Right ventricle myocardium superior (tissue), 1 donor: Measurements from ENCODE around the gene MTMR12. TPM values are rescaled to one million over a fixed set of nuclear protein-coding genes. Genes with fewer than 3 reads are reported as not detected.

Experiments
- ATAC-seq: fragments of 200-7000 bp; cut with Tn5 transposase; one replicate; pipeline ENCODE4 v1.9.1; 2020; ENCODE audit warnings: mild to moderate bottlenecking; ENCODE audit not compliant: poor library complexity
- DNase-seq: peaks from one replicate; pipeline ENCODE4 v3.0.0-alpha.2; 2020
- intact Hi-C: fragments of 100-400 bp; cut with DNase I; formaldehyde crosslinking; loops from one replicate; pipeline ENCODE4 v1.11.2; 2022
- long read RNA-seq: library from polyadenylated mRNA; unstranded; transcript quantifications from one replicate; pipeline ENCODE4 v2.0.0, GENCODE V29; 2021
- total RNA-seq: library from RNA; stranded (reverse); fragmentation: NEBNext Ultra II Directional; extraction: Animal tissue kit (Norgen Biotek cat#: 25700); gene quantifications from one replicate; pipeline ENCODE4 v1.2.1, GENCODE V29; 2021
- donor health status: DM: no; HTN: yes; CAD: no; lungs with severe emphysema.

MTMR12 gene, protein sequence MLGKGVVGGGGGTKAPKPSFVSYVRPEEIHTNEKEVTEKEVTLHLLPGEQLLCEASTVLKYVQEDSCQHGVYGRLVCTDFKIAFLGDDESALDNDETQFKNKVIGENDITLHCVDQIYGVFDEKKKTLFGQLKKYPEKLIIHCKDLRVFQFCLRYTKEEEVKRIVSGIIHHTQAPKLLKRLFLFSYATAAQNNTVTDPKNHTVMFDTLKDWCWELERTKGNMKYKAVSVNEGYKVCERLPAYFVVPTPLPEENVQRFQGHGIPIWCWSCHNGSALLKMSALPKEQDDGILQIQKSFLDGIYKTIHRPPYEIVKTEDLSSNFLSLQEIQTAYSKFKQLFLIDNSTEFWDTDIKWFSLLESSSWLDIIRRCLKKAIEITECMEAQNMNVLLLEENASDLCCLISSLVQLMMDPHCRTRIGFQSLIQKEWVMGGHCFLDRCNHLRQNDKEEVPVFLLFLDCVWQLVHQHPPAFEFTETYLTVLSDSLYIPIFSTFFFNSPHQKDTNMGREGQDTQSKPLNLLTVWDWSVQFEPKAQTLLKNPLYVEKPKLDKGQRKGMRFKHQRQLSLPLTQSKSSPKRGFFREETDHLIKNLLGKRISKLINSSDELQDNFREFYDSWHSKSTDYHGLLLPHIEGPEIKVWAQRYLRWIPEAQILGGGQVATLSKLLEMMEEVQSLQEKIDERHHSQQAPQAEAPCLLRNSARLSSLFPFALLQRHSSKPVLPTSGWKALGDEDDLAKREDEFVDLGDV
- 14.6 TPM for total RNA-seq
- long read RNA-seq, full-length matches to known transcripts, result 2 of 31 reads
- long read RNA-seq, partial matches to known transcripts, result 2 of 31 reads
- long read RNA-seq, other reads (novel, unspliced or antisense), result 27 of 31 reads

DNA sequence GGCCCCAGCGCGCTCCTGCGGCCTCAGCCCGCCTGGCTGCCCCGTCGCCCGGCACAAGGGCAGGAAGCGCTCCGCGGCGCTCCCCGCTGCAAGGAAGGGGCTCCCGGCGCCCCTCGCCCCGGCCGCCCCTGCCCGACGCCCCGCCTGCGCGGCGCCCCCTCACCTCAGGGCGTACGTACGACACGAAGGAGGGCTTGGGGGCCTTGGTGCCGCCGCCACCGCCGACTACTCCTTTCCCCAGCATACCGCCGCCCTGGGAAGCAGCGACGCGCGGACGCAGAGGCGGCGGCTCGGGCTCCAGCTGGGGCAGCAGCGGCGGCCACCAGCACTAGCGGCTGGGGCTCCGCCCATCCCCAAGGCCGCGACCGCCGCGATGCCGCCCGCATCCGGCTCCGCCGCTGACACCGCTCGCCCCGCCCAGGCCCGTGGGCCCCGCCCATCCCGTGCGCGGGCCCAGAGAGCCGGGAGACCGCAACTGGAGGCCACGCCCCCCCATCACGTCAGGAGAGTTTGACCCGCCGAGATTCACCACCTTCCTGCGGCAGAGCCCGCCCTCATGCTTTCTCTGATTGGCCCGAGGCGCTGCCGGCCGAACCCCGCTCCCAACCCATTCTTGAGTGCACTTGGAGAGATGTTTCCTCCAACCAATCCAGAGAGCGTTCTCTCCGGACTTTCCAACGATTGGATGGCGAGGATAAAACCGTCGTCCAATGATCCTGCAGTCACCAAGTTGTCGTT, at the start of gene MTMR12:
MTMR12 (minus strand) TSS at position 345 of the 738 bp plus-strand sequence; CDS start at position 244, 101 bp downstream.
- peak; percentile 100 for DNase-seq
- ATAC-seq, result peak; percentile 98
- intact Hi-C loops, result loop anchor here (5.0 kb wide), 1 partner anchor 80 kb away; no protein-coding TSS in a partner anchor

DNA sequence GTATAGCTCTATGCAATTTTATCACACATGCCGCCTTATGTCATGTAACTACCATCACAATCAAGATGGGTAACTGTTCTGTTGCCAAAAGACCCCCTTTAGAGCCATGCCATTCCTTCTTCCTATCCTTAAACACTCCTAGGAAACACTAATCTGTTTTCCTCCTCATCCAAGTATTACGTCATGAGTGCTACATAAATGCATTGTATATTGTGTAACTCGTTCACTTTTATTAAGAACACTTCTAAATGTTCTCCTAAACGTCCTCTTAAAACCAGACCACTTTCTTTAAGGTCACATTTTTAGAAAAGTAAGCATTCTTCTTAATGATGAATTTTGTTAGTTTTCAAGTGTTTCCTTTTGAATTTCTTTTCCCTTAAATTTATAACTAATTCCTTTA, 49.8 kb upstream of the MTMR12 start:
- ATAC-seq (no peak), DNase-seq (no peak)
- intact Hi-C loops, result no loop called here

DNA sequence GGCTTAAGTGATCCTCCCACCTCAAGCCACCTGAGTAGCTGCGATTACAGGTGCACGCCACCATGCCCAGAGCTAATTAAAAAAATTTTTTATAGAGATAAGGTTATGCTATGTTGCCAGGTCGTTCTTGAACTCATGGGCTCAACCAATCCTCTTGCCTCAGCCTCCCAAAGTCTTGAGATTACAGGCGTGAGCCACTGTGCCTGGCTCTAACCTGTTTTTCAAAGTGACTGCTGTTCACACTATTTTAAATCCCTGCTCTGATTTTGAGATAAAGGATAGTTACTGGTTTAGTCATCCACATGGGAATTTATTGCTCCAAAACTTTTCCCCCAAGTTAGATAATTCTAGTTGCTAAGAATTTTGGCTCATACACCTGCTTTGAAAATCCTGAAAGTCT, 48.2 kb upstream of the MTMR12 start:
- intact Hi-C loops, result no loop called here
- ATAC-seq (no peak), DNase-seq (no peak)

DNA sequence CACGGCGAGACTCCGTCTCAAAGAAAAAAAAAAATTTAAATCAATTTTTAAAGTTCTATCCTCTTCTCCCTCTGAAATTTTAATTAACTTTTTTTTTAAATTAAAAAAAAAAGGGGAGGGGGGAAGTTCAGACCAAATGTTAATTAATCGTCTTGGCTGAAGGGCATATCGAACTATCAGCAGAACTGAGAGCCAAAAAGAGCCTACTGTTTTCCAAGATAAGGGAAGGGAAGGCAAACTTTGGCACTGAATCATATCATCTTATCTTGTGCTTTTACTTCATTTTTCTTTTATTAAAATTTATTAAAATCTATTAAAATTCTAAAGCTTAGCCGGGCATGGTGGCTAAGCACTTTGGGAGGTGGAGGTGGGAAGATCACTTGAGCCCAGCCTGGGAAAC, 45.9 kb upstream of the MTMR12 start:
- DNase-seq (no peak), ATAC-seq (no peak)
- intact Hi-C loops, result no loop called here

DNA sequence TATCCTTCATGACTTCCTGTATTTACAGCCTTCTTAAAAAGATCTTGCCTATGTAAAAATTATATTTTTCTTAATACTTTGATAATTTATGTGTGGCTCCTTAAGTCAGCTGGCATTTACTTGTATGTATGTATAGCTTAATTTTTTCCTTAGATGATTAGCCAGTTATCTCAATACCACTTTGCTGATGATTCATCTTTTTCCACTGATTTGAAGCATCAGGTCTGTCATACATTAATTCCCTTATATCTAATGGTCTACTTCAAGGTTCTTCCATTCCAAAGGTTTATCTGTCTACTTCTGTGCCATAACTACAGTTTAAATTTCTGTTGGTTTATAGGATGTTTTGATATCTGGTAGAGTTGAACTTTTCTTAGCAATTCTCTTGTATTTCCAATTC, 44.9 kb upstream of the MTMR12 start:
- no peak for DNase-seq
- no peak for ATAC-seq
- intact Hi-C loops, result no loop called here

DNA sequence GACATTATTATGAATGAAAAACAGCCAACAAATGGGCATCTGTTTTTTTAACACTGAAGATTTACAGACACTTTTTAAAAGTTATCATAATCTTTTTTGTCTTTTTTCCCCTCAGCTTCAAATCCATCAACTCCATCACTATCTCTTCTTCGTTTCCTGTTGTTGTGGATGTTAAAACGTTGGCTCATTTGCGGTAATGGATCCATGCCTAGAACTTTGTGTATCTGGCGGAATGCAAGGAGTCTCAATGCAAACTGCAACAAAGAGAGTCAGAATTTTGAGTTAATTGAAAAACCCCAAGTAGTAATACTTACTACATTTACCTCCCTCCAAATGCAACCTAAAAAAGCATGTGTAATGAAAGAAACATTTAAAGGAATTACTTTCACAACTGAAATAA, 42.9 kb upstream of the MTMR12 start:
- DNase-seq (no peak), ATAC-seq (peak; percentile 51)
- intact Hi-C loops, result no loop called here

DNA sequence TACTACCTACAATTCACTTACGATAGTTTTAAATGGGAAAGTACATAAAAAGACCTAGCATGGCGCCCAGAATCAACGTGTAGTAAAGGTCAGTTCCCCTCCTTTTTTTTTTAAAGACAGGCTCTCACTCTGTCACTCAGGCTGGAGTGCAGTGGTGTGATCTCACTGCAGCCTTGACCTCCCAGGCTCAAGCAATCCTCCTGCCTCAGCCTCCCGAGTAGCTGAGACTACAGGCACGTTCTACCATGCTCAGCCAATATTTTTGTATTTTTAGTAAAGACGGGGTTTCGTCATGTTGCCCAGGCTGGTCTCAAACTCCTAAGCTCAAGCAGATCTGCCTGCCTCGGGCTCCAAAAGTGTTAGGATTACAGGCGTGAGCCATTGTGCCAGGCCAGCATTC, 40.7 kb upstream of the MTMR12 start:
- no peak for DNase-seq
- intact Hi-C loops, result no loop called here
- ATAC-seq, result no peak

DNA sequence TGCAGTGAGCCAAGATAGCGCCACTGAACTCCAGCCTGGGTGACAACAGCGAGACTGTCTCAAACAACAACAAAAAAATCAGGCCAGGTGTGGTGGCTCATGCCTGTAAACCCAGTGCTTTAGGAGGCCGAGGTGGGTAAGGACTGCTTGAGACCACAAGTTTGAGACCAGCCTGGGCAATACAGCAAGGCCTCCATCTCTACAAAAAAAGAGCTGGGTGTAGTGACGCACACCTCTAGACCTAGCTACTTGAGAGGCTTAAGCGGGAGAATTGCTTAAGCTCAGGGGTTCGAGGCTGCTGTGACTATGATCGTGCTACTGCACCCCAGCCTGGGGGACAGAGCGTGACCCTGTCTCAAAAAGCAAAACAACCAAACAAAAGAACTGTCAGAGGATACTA, 39.9 kb upstream of the MTMR12 start:
- intact Hi-C loops, result no loop called here
- ATAC-seq, result no peak
- no peak for DNase-seq

DNA sequence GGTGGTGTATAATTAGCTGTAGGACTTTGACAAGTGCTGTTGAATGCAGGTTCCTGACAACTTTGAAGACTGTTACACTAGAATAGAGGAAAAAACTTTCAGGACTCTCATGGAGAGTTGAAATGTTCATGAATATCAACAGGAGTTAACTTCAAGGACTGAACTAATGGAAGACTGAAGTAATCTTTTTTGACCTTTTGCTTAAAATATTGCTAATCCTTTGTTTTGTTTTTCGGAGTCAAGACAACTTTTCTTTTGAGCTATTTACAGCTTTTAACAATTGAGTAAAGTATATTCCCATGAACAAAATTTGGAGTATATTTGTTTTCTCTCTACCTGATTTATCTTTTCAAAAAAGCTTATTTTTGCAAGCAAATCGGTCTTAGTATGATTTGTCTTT, 34.1 kb upstream of the MTMR12 start:
- no peak for ATAC-seq
- intact Hi-C loops, result no loop called here
- no peak for DNase-seq

DNA sequence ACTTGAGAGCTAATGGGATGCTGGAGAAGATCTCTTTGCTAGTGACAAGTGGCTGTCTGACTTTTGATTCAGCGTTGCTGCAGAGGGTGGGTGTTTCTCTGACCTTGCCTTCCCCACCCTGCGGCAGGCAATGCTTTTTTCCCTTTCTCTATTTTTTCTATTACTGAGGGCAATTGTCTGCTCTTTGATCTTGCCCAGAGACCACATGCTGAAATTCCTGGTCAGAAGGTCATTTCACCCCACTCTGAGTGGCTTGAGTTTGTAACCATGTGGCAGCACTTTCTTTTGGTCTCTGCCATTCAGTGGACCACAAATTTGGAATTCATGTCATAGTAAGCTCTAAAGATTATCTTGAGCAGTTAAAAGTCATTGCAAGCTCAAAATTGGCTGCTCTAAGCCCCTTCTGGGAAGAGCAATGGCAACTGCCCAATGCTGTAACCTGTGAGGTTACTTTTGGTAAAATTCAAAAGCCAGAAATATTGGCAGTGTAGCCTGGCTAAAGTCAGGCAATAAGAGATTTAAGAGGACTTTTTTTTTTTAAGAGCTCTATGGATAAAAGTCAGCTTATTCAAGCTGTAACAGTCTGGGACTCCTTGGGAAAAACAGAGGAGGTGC, 30.4 kb upstream of the MTMR12 start:
- intact Hi-C loops, result no loop called here
- ATAC-seq (no peak), DNase-seq (no peak)

DNA sequence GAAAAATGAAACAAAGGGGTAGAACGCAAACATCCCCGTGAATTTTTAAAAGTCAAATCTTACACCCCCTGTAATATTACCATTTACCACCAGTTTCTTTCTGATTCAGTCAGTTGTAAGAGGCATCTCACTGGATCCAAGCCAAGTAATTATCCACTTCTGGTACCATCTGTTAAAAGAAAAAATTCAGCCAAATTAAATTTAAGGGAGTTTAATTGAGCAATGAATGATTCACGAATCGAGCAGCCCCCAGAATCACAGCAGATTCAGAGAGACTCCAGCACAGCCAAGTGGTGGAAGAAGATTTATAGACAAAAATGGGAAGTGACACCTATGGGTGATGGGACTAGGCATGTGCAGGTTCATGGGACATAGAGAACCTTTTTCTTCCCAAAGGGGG, 29.9 kb upstream of the MTMR12 start:
- intact Hi-C loops, result no loop called here
- no peak for DNase-seq
- ATAC-seq, result no peak

DNA sequence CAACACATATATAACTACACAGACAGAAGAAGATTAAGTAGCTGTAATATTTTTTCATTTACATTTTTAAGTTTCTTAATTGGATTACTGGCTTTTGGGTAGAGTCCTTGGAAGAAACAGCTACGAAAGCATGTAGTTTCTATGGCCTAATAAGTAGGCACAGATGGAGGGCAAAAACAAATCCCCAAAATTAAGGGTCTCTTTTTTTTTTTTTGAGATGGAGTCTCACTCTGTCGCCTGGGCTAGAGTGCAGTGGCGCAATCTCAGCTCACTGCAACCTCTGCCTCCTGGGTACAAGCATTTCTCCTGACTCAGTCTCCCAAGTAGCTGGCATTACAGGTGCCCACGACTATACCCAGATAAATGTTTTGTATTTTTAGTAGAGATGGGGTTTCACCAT, 27.1 kb upstream of the MTMR12 start:
- DNase-seq, result no peak
- ATAC-seq, result no peak
- intact Hi-C loops, result no loop called here

DNA sequence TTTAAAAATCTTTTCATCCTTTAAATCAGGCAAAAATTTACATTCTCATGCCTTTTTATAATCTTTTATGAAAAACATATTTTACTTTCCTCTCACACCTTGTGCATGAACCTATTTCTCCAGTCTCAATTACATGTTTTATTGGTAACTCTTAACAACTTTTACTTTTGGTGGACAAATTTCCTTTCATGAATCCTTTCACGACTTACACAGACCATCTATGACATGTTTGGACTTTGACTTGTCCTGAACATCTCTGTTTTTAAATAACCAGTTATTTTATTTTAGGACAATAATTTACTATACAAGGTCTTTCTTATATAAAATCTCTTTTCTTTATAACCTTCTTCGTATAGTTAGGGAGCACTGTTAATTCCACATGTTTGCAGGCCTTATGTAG, 26.5 kb upstream of the MTMR12 start:
- ATAC-seq (no peak), DNase-seq (no peak)
- intact Hi-C loops, result no loop called here

DNA sequence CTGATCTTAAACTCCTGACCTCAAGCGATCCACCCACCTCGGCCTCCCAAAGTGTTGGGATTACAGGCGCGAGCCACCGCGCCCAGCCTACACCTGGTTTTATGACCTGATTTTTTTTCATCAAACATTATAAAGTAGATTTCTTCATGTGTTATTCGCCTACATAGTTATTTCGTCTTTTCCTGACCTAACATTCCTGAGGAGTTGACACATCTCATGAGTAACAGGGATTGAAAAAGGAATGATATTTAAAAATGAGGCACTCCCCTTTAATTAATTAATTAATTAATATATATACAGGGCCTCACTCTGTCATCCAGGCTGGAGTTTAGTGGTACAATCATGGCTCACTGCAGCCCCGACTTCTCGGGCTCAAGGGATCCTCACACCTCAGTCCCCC, 20.2 kb upstream of the MTMR12 start:
- intact Hi-C loops, result no loop called here
- DNase-seq (no peak), ATAC-seq (no peak)

DNA sequence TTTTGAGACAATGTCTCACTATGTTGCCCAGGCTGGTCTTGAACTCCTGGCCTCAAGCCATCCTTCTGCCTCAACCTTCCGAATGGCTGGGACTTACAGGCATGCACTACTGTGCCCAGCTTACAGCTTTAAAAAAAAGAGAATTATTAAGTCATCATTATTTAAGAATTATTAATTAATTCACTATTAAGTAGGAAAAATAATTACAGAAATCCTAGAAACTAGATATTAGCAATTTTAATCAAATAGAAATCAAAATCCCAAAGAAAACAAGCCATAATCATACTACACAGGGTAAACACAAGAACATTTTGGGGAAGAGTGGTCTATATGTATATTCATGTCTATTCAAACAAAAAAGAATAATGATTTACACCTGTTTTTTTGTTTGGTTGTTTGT, 19.6 kb upstream of the MTMR12 start:
- DNase-seq (no peak), ATAC-seq (no peak)
- intact Hi-C loops, result no loop called here

DNA sequence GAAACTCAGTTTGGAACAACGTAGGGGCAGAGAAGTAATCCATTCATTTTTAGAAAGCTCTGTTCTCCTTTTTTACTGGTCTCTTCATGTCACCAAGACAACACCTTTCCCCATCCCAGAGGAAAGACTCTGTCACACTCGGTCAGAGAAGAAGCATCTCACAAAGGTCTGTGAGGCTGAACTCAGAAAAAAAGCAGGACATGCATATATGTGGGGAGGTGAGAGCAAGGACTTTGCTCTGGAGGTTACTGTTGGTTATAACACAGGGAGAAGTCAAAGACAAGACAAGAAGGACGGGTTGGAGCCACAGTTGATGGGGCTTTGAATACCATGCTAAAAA, 19.2 kb upstream of the MTMR12 start:
- intact Hi-C loops, result no loop called here
- DNase-seq (no peak), ATAC-seq (no peak)

DNA sequence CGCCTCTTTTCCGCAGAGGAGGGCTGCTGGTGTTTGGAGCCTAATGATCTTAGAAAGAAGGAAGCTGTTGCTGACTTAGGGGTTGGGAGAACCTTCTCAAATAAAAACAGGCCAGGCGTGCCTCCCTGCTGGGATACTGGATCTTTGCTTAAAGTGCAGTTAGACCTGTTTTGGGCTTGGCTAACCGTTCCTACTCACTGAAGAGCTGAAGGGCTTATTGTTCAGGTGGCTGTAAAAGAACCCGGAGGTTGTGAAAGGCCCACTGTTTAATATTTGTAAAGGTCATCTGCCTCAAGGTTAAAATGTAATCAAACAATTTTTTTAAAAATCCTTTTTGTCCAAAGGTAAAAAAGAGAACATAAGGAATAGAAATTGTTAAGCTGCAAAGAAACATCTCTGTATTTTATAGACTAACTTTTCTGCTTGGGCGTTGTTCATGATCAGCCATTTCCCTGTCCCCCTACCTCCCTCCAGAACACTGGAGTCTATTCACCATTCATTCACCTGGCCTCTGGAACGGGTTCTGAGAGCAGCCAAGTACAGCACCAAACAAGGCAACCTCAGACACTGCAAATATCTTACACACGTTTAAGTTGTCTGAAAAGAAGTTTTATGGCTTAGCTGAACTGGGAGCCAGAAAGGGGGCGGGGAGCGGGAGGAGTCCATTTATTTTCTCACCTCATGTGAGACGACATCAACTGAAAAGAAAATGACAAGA, 18.6 kb upstream of the MTMR12 start:
- no peak for ATAC-seq
- no peak for DNase-seq
- intact Hi-C loops, result no loop called here

DNA sequence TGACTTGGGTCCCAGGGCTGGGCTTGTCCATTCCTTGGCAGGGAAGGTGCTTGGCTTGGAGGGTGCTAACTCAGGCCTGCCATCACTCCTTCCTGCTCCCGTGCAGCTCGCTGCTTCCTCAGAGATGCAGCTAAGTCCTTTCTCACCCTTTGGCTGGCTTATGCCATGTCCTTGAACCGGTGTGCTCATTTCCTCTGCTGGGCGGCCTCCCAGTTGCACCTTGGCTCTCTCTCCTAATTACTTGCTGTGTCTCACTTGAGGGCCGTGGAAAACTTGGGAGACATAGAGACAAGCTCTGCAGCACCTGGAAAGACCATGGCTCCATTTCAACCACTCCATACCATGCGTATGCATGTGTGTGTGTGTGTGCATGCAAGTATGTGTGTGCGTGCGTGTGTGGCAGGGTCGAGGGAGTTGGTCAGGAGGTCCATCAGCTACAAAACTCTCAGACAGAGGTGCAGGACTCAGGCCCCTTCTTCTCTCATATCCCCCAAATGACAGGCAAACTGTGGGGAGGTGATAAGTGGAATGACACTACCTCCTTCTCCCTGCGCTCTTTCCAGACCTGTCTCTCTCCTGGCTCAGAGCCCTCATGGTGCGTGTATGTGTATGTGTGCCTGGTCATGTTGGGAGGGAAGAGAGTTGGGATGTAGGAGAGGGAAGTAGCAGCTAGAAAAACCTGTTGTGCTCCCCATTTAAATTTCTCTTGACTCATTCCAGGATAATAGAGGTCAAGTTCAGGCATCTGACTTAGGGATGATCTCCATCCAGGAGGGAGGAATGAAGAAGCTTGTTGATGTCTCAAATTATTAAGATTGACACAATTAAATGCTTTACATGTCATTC, 17.6 kb upstream of the MTMR12 start:
- DNase-seq, result no peak
- peak; percentile 18 for ATAC-seq
- intact Hi-C loops, result no loop called here
